Measurements from ENCODE around the gene PPP4C. TPM values are rescaled to one million over a fixed set of nuclear protein-coding genes. Genes with fewer than 3 reads are reported as not detected.
"Not testable (repeated sequence)": the region's sequence is repeated elsewhere in the genome, so short reads cannot be mapped to it uniquely, and the experiment has no call there.

PPP4C gene
- total RNA-seq, 1 experiment from 2014 or later: 116 TPM

DNA sequence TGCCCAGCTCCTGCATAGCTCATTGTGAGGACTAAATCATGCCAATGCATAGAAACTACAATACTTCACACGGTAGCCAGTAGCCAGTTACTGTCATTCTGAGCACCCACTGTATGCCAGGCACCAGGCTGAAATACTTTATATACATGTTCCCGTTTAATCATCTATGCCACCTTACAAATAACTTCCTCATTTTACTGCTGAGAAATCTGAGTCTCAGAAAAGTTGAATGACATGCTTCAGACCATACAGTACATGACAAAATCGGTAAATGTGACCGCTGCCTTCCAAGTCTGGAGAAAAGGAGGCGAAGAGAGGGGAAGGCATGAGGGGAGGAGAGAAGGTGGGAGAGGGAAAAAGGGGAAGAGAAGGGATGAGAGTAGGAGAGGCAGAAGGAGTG is 35.6 kb upstream of the PPP4C start:
- Histone ChIP-seq H3K79me2 (ENCODE audit: low read length) (no peaks in the 10 kb centered on the region), H3K9ac (ENCODE audit: low read length) (no peak overlapping the region), H3K9me3 (ENCODE audit: low read length) (no peaks in the 10 kb centered on the region), H3K27me3 (ENCODE audit: low read length) (no peaks in the 10 kb centered on the region), H3K4me2 (ENCODE audit: low read length) (no peak overlapping the region), H3K27ac (ENCODE audit: low read length) (no peak overlapping the region), H3K4me1 (ENCODE audit: insufficient read depth, low read length) (no peaks in the 10 kb centered on the region), H3F3A (ENCODE audit: low read length, unreplicated experiment) (no peaks in the 10 kb centered on the region), H4K20me1 (ENCODE audit: low read length) (no peaks in the 10 kb centered on the region), H3K4me3 (ENCODE audit: low read length) (no peak overlapping the region), H3K36me3 (ENCODE audit: low read depth, low read length) (no peaks in the 10 kb centered on the region), H2AFZ (ENCODE audit: low read length) (no peak overlapping the region), H3K9me2 (replicated peaks; ENCODE audit: low read length) (no peaks in the 10 kb centered on the region)
- DNase-seq (no peak), ATAC-seq (no peak)
- CTCF ChIA-PET: interaction anchor here (0.7 to 1.0 kb wide), 2 partner anchors 25 to 405 kb away, joined by 3 to 6 read pairs; partner anchors contain the start of gene SEPHS2
- intact Hi-C loops (cut with micrococcal nuclease): no loop called here
- POLR2A ChIA-PET (ENCODE audit: unreplicated experiment): interaction anchor here (0.6 kb wide), 1 partner anchor 102 kb away, joined by 19 read pairs; no protein-coding TSS in a partner anchor
- no peak for TF ChIP-seq CTCF (conservative IDR thresholded peaks at IDR 0.05; ENCODE audit: low read depth, low read length)
- TF ChIP-seq EZH2 (IDR thresholded peaks at IDR 0.05; ENCODE audit: low read length, unreplicated experiment): no peak
- no peak for TF ChIP-seq EZH2phosphoT487 (IDR thresholded peaks at IDR 0.05; ENCODE audit: borderline replicate concordance, low read length)
- no TSS peak for BruUV-seq (replicated peaks)

DNA sequence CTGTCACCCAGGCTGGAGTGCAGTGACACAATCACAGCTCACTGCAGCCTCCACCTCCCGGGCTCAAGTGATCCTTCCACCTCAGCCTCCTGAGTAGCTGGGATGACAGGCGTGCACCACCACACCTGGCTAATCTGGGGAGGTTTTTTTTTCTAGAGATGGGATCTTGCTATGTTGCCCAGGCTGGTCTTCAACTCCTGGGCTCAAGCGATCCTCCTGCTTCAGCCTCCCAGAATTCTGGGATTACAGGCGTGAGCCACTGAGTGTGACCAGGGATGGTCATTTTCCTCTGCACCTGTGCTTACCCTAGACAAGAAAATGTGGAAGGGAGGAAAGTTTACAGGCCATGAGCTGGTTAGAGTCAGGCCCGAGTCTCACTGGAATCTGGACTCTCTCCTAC is 35.1 kb upstream of the PPP4C start:
- H3K9me2 ChIP-seq (replicated peaks; ENCODE audit: low read length); DNase-seq; H3K27ac ChIP-seq (ENCODE audit: low read length); H3K4me1 ChIP-seq (ENCODE audit: insufficient read depth, low read length); intact Hi-C loops (cut with micrococcal nuclease); H4K20me1 ChIP-seq (ENCODE audit: low read length); H3K9ac ChIP-seq (ENCODE audit: low read length); CTCF ChIA-PET; H3K79me2 ChIP-seq (ENCODE audit: low read length); H3F3A ChIP-seq (ENCODE audit: low read length, unreplicated experiment); POLR2A ChIA-PET (ENCODE audit: unreplicated experiment); H3K9me3 ChIP-seq (ENCODE audit: low read length); ATAC-seq; H3K36me3 ChIP-seq (ENCODE audit: low read depth, low read length); BruUV-seq (replicated peaks); H3K4me3 ChIP-seq (ENCODE audit: low read length); H2AFZ ChIP-seq (ENCODE audit: low read length); H3K27me3 ChIP-seq (ENCODE audit: low read length); H3K4me2 ChIP-seq (ENCODE audit: low read length): not testable (repeated sequence)

DNA sequence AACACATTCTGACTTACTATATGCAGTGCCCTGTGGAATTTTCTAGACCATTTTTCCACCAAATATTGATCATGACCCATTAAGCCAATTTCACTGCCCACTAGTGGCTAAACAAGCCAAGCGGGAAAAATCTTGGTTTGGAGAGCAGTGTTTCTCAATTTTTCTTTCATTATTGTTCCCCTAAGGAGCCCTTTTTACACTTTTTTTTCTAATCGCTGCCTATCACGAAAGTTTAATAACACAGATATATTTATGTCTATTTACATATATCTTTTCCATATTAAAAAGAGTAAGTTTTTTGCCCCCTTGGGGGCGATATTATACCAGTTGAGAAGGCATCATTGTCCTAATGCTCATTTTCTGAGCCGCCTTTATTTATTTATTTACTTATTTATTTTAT is 34.0 kb upstream of the PPP4C start:
- H3K9ac ChIP-seq (ENCODE audit: low read length): no peak overlapping the region
- no peaks in the 10 kb centered on the region for H3K9me3 ChIP-seq (ENCODE audit: low read length)
- H3F3A ChIP-seq (ENCODE audit: low read length, unreplicated experiment): no peaks in the 10 kb centered on the region
- POLR2A ChIA-PET (ENCODE audit: unreplicated experiment): no interaction called here
- 0 out of 2 replicates have a peak overlapping the region, but pooled peaks have one; percentile 28 for H3K4me2 ChIP-seq (ENCODE audit: low read length)
- H3K79me2 ChIP-seq (ENCODE audit: low read length): no peaks in the 10 kb centered on the region
- intact Hi-C loops (cut with micrococcal nuclease): no loop called here
- H3K4me3 ChIP-seq (ENCODE audit: low read length): no peak overlapping the region
- H3K27ac ChIP-seq (ENCODE audit: low read length): no peak overlapping the region
- H3K9me2 ChIP-seq (replicated peaks; ENCODE audit: low read length): no peaks in the 10 kb centered on the region
- CTCF ChIA-PET: no interaction called here
- no peaks in the 10 kb centered on the region for H3K27me3 ChIP-seq (ENCODE audit: low read length)
- H4K20me1 ChIP-seq (ENCODE audit: low read length): no peaks in the 10 kb centered on the region
- ATAC-seq (no peak), DNase-seq (peak; percentile 67)
- 0 out of 2 replicates have a peak overlapping the region, but pooled peaks have one; percentile 48 for H2AFZ ChIP-seq (ENCODE audit: low read length)
- BruUV-seq (replicated peaks): no TSS peak
- no peaks in the 10 kb centered on the region for H3K36me3 ChIP-seq (ENCODE audit: low read depth, low read length)
- TF ChIP-seq EZH2 (IDR thresholded peaks at IDR 0.05; ENCODE audit: low read length, unreplicated experiment): no peak
- peak; percentile 52 for TF ChIP-seq CTCF (conservative IDR thresholded peaks at IDR 0.05; ENCODE audit: low read depth, low read length)
- no peak for TF ChIP-seq EZH2phosphoT487 (IDR thresholded peaks at IDR 0.05; ENCODE audit: borderline replicate concordance, low read length)
- no peaks in the 10 kb centered on the region for H3K4me1 ChIP-seq (ENCODE audit: insufficient read depth, low read length)
